Trophoblast cell (in vitro differentiated cells and primary cell): ENCODE measurements around the gene TBPL2.

Experiments
- DNase-seq, 2 donors: peaks; one replicate each; pipeline ENCODE4 v3.0.0-alpha.2; 2016
- H2AFZ ChIP-seq: 2 replicates; pipeline ENCODE4 v1.6.1; 2013; ENCODE audit warnings: low read length, moderate library complexity, mild to moderate bottlenecking; ENCODE audit not compliant: insufficient read depth, poor library complexity
- H2AK5ac ChIP-seq: 2 replicates; pipeline ENCODE4 v1.6.1; 2013; ENCODE audit warnings: mild to moderate bottlenecking, low read length
- H2BK120ac ChIP-seq: 2 replicates; pipeline ENCODE4 v1.6.1; 2013; ENCODE audit warnings: low read length, mild to moderate bottlenecking, moderate library complexity; ENCODE audit not compliant: insufficient read depth, poor library complexity
- H2BK12ac ChIP-seq: 2 replicates; pipeline ENCODE4 v1.6.1; 2013; ENCODE audit warnings: mild to moderate bottlenecking, low read length, moderate library complexity
- H2BK5ac ChIP-seq: 2 replicates; pipeline ENCODE4 v1.6.1; 2013; ENCODE audit warnings: low read length, low read depth, moderate library complexity, mild to moderate bottlenecking; ENCODE audit not compliant: poor library complexity
- H3K14ac ChIP-seq: 2 replicates; pipeline ENCODE4 v1.6.1; 2013; ENCODE audit warnings: mild to moderate bottlenecking, low read length
- H3K18ac ChIP-seq: 2 replicates; pipeline ENCODE4 v1.6.1; 2013; ENCODE audit warnings: mild to moderate bottlenecking, low read length
- H3K23ac ChIP-seq: 2 replicates; pipeline ENCODE4 v1.6.1; 2013; ENCODE audit warnings: low read length
- H3K27ac ChIP-seq: 2 replicates; pipeline ENCODE4 v1.5.1; 2013; ENCODE audit warnings: low read depth, mild to moderate bottlenecking, inconsistent platforms, low read length, moderate library complexity
- H3K27me3 ChIP-seq: 2 replicates; pipeline ENCODE4 v1.6.1; 2013; ENCODE audit warnings: inconsistent platforms, mild to moderate bottlenecking, low read length, moderate library complexity; ENCODE audit not compliant: insufficient read depth
- H3K36me3 ChIP-seq, 2 experiments: 1 replicate in 1 of 2; 2 replicates in 1 of 2; pipeline ENCODE4 v1.6.1; 2013; ENCODE audit warnings: low read length in 2 of 2, mild to moderate bottlenecking in 2 of 2, moderate library complexity in 1 of 2; ENCODE audit not compliant: insufficient read depth in 2 of 2, control insufficient read depth in 1 of 2
- H3K4ac ChIP-seq: 2 replicates; pipeline ENCODE4 v1.6.1; 2013; ENCODE audit warnings: low read depth, mild to moderate bottlenecking, low read length, moderate library complexity
- H3K4me1 ChIP-seq, 2 experiments: 1 replicate in 1 of 2; 2 replicates in 1 of 2; pipeline ENCODE4 v1.6.1; 2013; ENCODE audit warnings: low read length in 2 of 2, mild to moderate bottlenecking in 2 of 2, moderate library complexity in 1 of 2; ENCODE audit not compliant: insufficient read depth in 2 of 2, control insufficient read depth in 1 of 2
- H3K4me2 ChIP-seq: 2 replicates; pipeline ENCODE4 v1.6.1; 2013; ENCODE audit warnings: inconsistent platforms, mild to moderate bottlenecking, low read length, moderate library complexity
- H3K4me3 ChIP-seq: 2 replicates; pipeline ENCODE4 v1.5.1; 2013; ENCODE audit warnings: mild to moderate bottlenecking, low read depth, low read length, inconsistent platforms
- H3K79me1 ChIP-seq: one replicate; pipeline ENCODE4 v1.6.1; 2013; ENCODE audit warnings: low read length
- H3K79me2 ChIP-seq: 2 replicates; pipeline ENCODE4 v1.6.1; 2013; ENCODE audit warnings: low read length, mild to moderate bottlenecking; ENCODE audit not compliant: control insufficient read depth, insufficient read depth, poor library complexity
- H3K9ac ChIP-seq: 2 replicates; pipeline ENCODE4 v1.6.1; 2013; ENCODE audit warnings: mild to moderate bottlenecking, low read length
- H3K9me3 ChIP-seq: 2 replicates; pipeline ENCODE4 v1.6.1; 2013; ENCODE audit warnings: low read depth, mild to moderate bottlenecking, control low read depth, inconsistent platforms, low read length; ENCODE audit not compliant: insufficient read depth
- H4K12ac ChIP-seq: 2 replicates; pipeline ENCODE4 v1.6.1; 2013; ENCODE audit warnings: low read depth, mild to moderate bottlenecking, low read length, moderate library complexity
- H4K8ac ChIP-seq: 2 replicates; pipeline ENCODE4 v1.6.1; 2013; ENCODE audit warnings: low read depth, mild to moderate bottlenecking, low read length, moderate library complexity
- H4K91ac ChIP-seq: one replicate; pipeline ENCODE4 v1.6.1; 2013; ENCODE audit warnings: low read depth, mild to moderate bottlenecking, low read length, moderate library complexity
- WGBS: extraction: QIAGEN DNeasy Blood & Tissue Kit; methylation state at CpG from one replicate; pipeline ENCODE4 v1.1.7; 2013; ENCODE audit warnings: missing lambda C conversion rate; ENCODE audit not compliant: insufficient read length, insufficient coverage; ENCODE audit errors: extremely low coverage; 5-methylcytosine and 5-hydroxymethylcytosine counted together

Gene TBPL2

GRCh38 chr14:55418411-55418810 is 22.0 kb downstream of the TBPL2 start:
- H2BK5ac ChIP-seq: no peak overlapping the region
- no peak overlapping the region for H3K4me2 ChIP-seq
- no peaks in the 10 kb centered on the region for H3K36me3 ChIP-seq
- H2BK12ac ChIP-seq: no peak overlapping the region
- DNase-seq: no peak
- no peak overlapping the region for H3K4me3 ChIP-seq
- H3K14ac ChIP-seq: no peak overlapping the region
- no peaks in the 10 kb centered on the region for H3K79me1 ChIP-seq
- H4K12ac ChIP-seq: no peak overlapping the region
- H4K91ac ChIP-seq: no peak overlapping the region
- no peak overlapping the region for H2AK5ac ChIP-seq
- H2BK120ac ChIP-seq: no peak overlapping the region
- no peaks in the 10 kb centered on the region for H3K4me1 ChIP-seq
- no peaks in the 10 kb centered on the region for H3K9me3 ChIP-seq
- no peak overlapping the region for H3K18ac ChIP-seq
- H3K23ac ChIP-seq: no peak overlapping the region
- H3K79me2 ChIP-seq: no peaks in the 10 kb centered on the region
- no peak overlapping the region for H4K8ac ChIP-seq
- no CpG with 5 or more reads among the region's 6 CpGs for WGBS
- H3K27ac ChIP-seq: no peak overlapping the region
- H3K9ac ChIP-seq: no peak overlapping the region
- no peaks in the 10 kb centered on the region for H3K27me3 ChIP-seq
- no peak overlapping the region for H2AFZ ChIP-seq
- no peak overlapping the region for H3K4ac ChIP-seq

DNA sequence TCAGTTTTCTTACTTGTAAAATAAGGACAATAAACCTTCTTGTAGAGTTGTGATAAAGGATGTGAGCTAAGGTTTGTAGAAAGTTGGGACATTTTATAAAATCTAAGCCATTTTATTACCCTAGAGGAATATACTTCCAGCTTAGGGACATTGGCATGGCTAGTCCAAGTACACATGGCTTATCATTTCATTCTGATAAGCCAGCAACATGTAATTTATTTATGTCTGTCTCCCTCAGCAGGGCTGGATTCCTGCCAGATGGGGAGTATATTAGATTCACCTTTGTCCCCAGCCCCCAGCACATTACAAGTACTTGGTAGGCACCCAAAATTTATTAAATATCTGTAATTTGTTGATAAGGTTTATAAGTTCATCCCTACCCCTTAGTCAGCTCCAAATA is 22.5 kb downstream of the TBPL2 start:
- Histone ChIP-seq H3K4me2 (no peak overlapping the region), H3K4me1 (no peaks in the 10 kb centered on the region), H3K79me2 (no peaks in the 10 kb centered on the region), H3K4ac (no peak overlapping the region), H3K27me3 (no peaks in the 10 kb centered on the region), H4K91ac (no peak overlapping the region), H3K36me3 (no peaks in the 10 kb centered on the region), H3K18ac (no peak overlapping the region), H2BK120ac (no peak overlapping the region), H4K12ac (no peak overlapping the region), H2AK5ac (no peak overlapping the region), H3K27ac (no peak overlapping the region), H3K23ac (no peak overlapping the region), H3K79me1 (no peaks in the 10 kb centered on the region), H2AFZ (no peak overlapping the region), H2BK5ac (no peak overlapping the region), H3K4me3 (no peak overlapping the region), H3K9ac (no peak overlapping the region), H4K8ac (no peak overlapping the region), H3K14ac (no peak overlapping the region), H2BK12ac (no peak overlapping the region), H3K9me3 (no peaks in the 10 kb centered on the region)
- no peak for DNase-seq

DNA sequence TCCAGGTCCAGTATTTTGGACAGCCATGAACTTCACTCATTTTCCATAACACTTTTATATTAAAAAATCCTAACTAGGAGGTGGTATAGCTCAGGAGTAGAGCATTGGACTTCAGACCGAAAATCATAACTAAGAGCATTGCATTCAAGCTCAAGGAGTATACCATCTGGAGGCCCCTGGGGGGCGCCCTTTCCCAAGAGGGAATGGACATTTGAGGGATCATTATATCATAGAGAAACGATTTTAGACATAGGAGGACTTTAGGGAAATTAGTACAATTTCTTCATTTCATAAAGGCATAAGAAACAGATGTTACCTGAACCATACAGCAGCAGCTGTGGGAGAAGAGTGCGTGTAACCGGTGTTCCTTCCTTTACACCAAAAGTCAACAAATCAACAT is 23.6 kb downstream of the TBPL2 start:
- H2AFZ ChIP-seq: no peak overlapping the region
- no peaks in the 10 kb centered on the region for H3K27me3 ChIP-seq
- H3K4me2 ChIP-seq: no peak overlapping the region
- H2BK5ac ChIP-seq: no peak overlapping the region
- no peak overlapping the region for H3K14ac ChIP-seq
- H3K79me2 ChIP-seq: peaks cover under 1% of the 10 kb centered on the region
- no peak overlapping the region for H3K4me3 ChIP-seq
- H3K9me3 ChIP-seq: no peaks in the 10 kb centered on the region
- H3K18ac ChIP-seq: no peak overlapping the region
- no peak overlapping the region for H3K9ac ChIP-seq
- H4K12ac ChIP-seq: no peak overlapping the region
- no peak overlapping the region for H2AK5ac ChIP-seq
- no peak overlapping the region for H4K91ac ChIP-seq
- H3K36me3 ChIP-seq: no peaks in the 10 kb centered on the region
- H3K23ac ChIP-seq: no peak overlapping the region
- no peaks in the 10 kb centered on the region for H3K4me1 ChIP-seq
- no peak overlapping the region for H3K4ac ChIP-seq
- H3K79me1 ChIP-seq: peaks cover 2% of the 10 kb centered on the region
- H4K8ac ChIP-seq: no peak overlapping the region
- H2BK12ac ChIP-seq: no peak overlapping the region
- H2BK120ac ChIP-seq: no peak overlapping the region
- WGBS: no CpG with 5 or more reads among the region's 5 CpGs
- no peak overlapping the region for H3K27ac ChIP-seq
- DNase-seq: peak in 1 of 2 donors; percentile 42

GRCh38 chr14:55414551-55414950 is 25.9 kb downstream of the TBPL2 start:
- H3K36me3 ChIP-seq: no peaks in the 10 kb centered on the region
- H3K4me3 ChIP-seq: no peak overlapping the region
- no peaks in the 10 kb centered on the region for H3K4me1 ChIP-seq
- no peaks in the 10 kb centered on the region for H3K27me3 ChIP-seq
- H4K91ac ChIP-seq: no peak overlapping the region
- no peak overlapping the region for H2BK12ac ChIP-seq
- H4K8ac ChIP-seq: no peak overlapping the region
- no peak overlapping the region for H3K4me2 ChIP-seq
- no peak overlapping the region for H3K27ac ChIP-seq
- DNase-seq: peak; percentile 78 to 92
- H4K12ac ChIP-seq: no peak overlapping the region
- no CpG with 5 or more reads among the region's 3 CpGs for WGBS
- H3K9me3 ChIP-seq: no peaks in the 10 kb centered on the region
- H3K23ac ChIP-seq: peak overlapping the region; percentile 58
- peaks cover 7% of the 10 kb centered on the region for H3K79me2 ChIP-seq
- no peak overlapping the region for H2BK120ac ChIP-seq
- H2AFZ ChIP-seq: no peak overlapping the region
- H2AK5ac ChIP-seq: no peak overlapping the region
- H3K18ac ChIP-seq: no peak overlapping the region
- no peak overlapping the region for H3K4ac ChIP-seq
- H3K9ac ChIP-seq: no peak overlapping the region
- H3K79me1 ChIP-seq: peaks cover 6% of the 10 kb centered on the region
- no peak overlapping the region for H2BK5ac ChIP-seq
- no peak overlapping the region for H3K14ac ChIP-seq
